ENCODE data around the gene CELF1. TPM values are rescaled to one million over a fixed set of nuclear protein-coding genes. Genes with fewer than 3 reads are reported as not detected.

Gene CELF1
- total and polyA plus RNA-seq, 9 of the 15 experiments (the other 6 are each of a cell fraction or from before 2014, with no cell fraction given) = 11.3 to 142 (median 77.4) TPM

- TF ChIP-seq FOXO4 (CRISPR knock-in tag; IDR thresholded peaks at IDR 0.05) (no peak), TBL1XR1 (IDR thresholded peaks at IDR 0.05; ENCODE audit: low read length in 2 of 2) (peak in 1 of 2 experiments; percentile 85; a peak in 2 of 4 replicates), GTF2A2 (tag; IDR thresholded peaks at IDR 0.05) (0 out of 2 replicates have a peak, but pooled peaks have one; percentile 37), ZNF589 (CRISPR knock-in tag; IDR thresholded peaks at IDR 0.05; ENCODE audit: low read depth) (no peak), CCNT2 (IDR thresholded peaks at IDR 0.05; ENCODE audit: borderline replicate concordance, extremely low read depth, insufficient read length, low read depth, low read length) (no peak), ZSCAN32 (CRISPR knock-in tag; IDR thresholded peaks at IDR 0.05) (no peak), ETV6 (IDR thresholded peaks at IDR 0.05; ENCODE audit: borderline replicate concordance in 1 of 2, low read depth in 2 of 2, low read length in 1 of 2) (peak in 1 of 2 experiments; percentile 40; a peak in 2 of 4 replicates), ETV6 (CRISPR knock-in tag; IDR thresholded peaks at IDR 0.05; ENCODE audit: borderline replicate concordance) (no peak), TARDBP (IDR thresholded peaks at IDR 0.05) (peak; percentile 84; the same call in 1 of the 2 replicates), ZNF253 (CRISPR knock-in tag; conservative IDR thresholded peaks at IDR 0.05) (no peak), FOXK2 (conservative IDR thresholded peaks at IDR 0.05 in 1 of 2, IDR thresholded peaks at IDR 0.05 in 1 of 2; ENCODE audit: low read depth in 2 of 2) (peak; percentile 93 to 95), SOX6 (IDR thresholded peaks at IDR 0.05) (peak; percentile 69), ZNF175 (CRISPR knock-in tag; IDR thresholded peaks at IDR 0.05; ENCODE audit: low read depth) (no peak), ZNF431 (CRISPR knock-in tag; IDR thresholded peaks at IDR 0.05) (peak; percentile 52; the same call in 1 of the 2 replicates), ZNF780A (CRISPR knock-in tag; IDR thresholded peaks at IDR 0.05) (no peak), ETS1 (conservative IDR thresholded peaks at IDR 0.05; ENCODE audit: control insufficient read depth, low read depth, low read length) (peak; percentile 86; the same call in 1 of the 2 replicates), GABPA (tag; conservative IDR thresholded peaks at IDR 0.05; ENCODE audit: low read depth) (peak; percentile 100), GTF2E2 (tag; IDR thresholded peaks at IDR 0.05) (peak; percentile 76; the same call in 1 of the 2 replicates), CBFB (CRISPR knock-in tag; IDR thresholded peaks at IDR 0.05) (peak; percentile 68; the same call in 1 of the 2 replicates), NFATC3 (IDR thresholded peaks at IDR 0.05) (peak; percentile 94)
- TF ChIP-seq, protein P1, sequence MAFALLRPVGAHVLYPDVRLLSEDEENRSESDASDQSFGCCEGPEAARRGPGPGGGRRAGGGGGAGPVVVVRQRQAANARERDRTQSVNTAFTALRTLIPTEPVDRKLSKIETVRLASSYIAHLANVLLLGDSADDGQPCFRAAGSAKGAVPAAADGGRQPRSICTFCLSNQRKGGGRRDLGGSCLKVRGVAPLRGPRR (CRISPR knock-in tag; IDR thresholded peaks at IDR 0.05) = no peak
Measured at GRCh38 chr11:47578524-47579494, 25.9 kb upstream of the CELF1 start, which contains the start of the genes KBTBD4 and NDUFS3 (continued).
